ENCODE results near the gene GBP1.

DNA sequence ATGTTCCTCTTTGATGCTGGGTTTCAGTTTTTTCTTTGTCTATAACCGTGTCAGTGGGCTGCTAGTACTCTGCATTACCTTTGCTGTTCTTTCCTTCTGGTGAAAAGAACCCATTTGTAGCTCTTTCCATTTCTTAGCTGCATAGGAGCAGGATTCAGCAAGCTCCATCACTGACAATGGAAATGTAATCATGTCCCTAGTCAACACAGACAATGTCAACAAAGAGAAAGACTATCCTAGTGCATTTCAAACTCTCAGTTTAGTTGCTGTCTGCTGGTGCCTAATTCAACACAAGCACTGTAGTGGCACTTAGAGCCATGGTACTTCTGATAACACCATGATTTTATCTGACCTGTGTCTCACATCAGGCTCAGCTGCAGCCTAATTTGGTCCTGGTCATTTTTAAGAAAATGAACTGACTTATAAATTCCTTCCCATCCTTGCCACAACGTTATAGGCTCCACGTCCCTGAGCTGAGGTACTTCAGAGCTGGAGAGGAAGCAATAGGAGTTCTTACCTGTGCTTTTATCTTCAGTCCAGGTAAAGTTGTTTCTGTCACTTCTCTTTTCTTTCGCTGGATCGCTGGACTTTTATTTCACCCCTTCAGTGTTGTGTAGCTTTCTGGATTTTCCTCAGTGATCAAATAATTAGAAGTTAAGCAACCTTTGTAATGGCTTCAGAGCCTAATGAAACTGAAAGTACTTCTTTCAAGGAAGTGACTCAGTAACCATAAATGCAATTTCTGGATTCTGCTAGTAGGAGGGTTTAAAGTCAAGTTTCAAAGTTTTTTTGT lies 42.6 kb downstream of the GBP1 start, which contains the start of gene GBP3:
- TF ChIP-seq, protein P1, sequence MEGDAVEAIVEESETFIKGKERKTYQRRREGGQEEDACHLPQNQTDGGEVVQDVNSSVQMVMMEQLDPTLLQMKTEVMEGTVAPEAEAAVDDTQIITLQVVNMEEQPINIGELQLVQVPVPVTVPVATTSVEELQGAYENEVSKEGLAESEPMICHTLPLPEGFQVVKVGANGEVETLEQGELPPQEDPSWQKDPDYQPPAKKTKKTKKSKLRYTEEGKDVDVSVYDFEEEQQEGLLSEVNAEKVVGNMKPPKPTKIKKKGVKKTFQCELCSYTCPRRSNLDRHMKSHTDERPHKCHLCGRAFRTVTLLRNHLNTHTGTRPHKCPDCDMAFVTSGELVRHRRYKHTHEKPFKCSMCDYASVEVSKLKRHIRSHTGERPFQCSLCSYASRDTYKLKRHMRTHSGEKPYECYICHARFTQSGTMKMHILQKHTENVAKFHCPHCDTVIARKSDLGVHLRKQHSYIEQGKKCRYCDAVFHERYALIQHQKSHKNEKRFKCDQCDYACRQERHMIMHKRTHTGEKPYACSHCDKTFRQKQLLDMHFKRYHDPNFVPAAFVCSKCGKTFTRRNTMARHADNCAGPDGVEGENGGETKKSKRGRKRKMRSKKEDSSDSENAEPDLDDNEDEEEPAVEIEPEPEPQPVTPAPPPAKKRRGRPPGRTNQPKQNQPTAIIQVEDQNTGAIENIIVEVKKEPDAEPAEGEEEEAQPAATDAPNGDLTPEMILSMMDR (IDR thresholded peaks at IDR 0.05; ENCODE audit: poor library complexity), result no peak
- TF ChIP-seq EZH2phosphoT487 (IDR thresholded peaks at IDR 0.05; ENCODE audit: low read depth, severe bottlenecking, unreplicated experiment) (no peak), EZH2 (IDR thresholded peaks at IDR 0.05; ENCODE audit: borderline replicate concordance) (no peak)
